RPMI7951 (cell line): ENCODE measurements around the gene HOMER1. TPM values are rescaled to one million over a fixed set of nuclear protein-coding genes. Genes with fewer than 3 reads are reported as not detected.
"Not testable (repeated sequence)": the region's sequence is repeated elsewhere in the genome, so short reads cannot be mapped to it uniquely, and the experiment has no call there.

Source experiments
- DNase-seq: peaks from one replicate; pipeline ENCODE4 v3.0.0-alpha.2; 2012; ENCODE audit warnings: low read depth
- total RNA-seq: library from RNA; depleted of rRNA; stranded (reverse); fragments of >200 nt; shearing (Covaris generic); gene quantifications from 2 replicates; pipeline ENCODE4 v1.2.3, GENCODE V29; 2014

The HOMER1 gene
- total RNA-seq, 1 experiment from 2014 or later, result 4.9 TPM

GRCh38 chr5:79517601-79518000, 3.7 kb upstream of the HOMER1 start:
- DNase-seq, result no peak

GRCh38 chr5:79516986-79517385, 3.1 kb upstream of the HOMER1 start:
- DNase-seq, result no peak

- DNase-seq, result not testable (repeated sequence)
These were observed 2.4 kb upstream of the HOMER1 start for GRCh38 chr5:79516331-79516730.

- DNase-seq, result peak; percentile 84
These were observed 614 bp upstream of the HOMER1 start for GRCh38 chr5:79514391-79515105.

GRCh38 chr5:79513308-79513703, 628 bp downstream of the HOMER1 start:
- DNase-seq, result peak; percentile 11

- peak; percentile 5 for DNase-seq
These were observed 1.2 kb downstream of the HOMER1 start for GRCh38 chr5:79512471-79513307.

- no peak for DNase-seq
These were observed 1.9 kb downstream of the HOMER1 start for GRCh38 chr5:79512049-79512448.

GRCh38 chr5:79510638-79511037, 3.3 kb downstream of the HOMER1 start:
- DNase-seq, result no peak

- no peak for DNase-seq
These were observed 4.6 kb downstream of the HOMER1 start for GRCh38 chr5:79509244-79509885.

- no peak for DNase-seq
These were observed 5.1 kb downstream of the HOMER1 start for GRCh38 chr5:79508794-79509193.

- no peak for DNase-seq
These were observed 5.6 kb downstream of the HOMER1 start for GRCh38 chr5:79508354-79508753.

- DNase-seq, result no peak
These were observed 6.4 kb downstream of the HOMER1 start for GRCh38 chr5:79507251-79508205.

GRCh38 chr5:79505138-79505537, 8.8 kb downstream of the HOMER1 start:
- no peak for DNase-seq

GRCh38 chr5:79503794-79504495, 10.0 kb downstream of the HOMER1 start:
- no peak for DNase-seq

- no peak for DNase-seq
These were observed 14.2 kb downstream of the HOMER1 start for GRCh38 chr5:79499640-79500273.

GRCh38 chr5:79495311-79495710, 18.6 kb downstream of the HOMER1 start:
- DNase-seq, result no peak

- no peak for DNase-seq
These were observed 20.2 kb downstream of the HOMER1 start for GRCh38 chr5:79493596-79494345.

GRCh38 chr5:79491690-79492317, 22.1 kb downstream of the HOMER1 start:
- DNase-seq, result no peak

GRCh38 chr5:79490323-79490936, 23.5 kb downstream of the HOMER1 start:
- no peak for DNase-seq
